ENCODE data around the gene MAPK13.
"Not testable (repeated sequence)": the region's sequence is repeated elsewhere in the genome, so short reads cannot be mapped to it uniquely, and the experiment has no call there.

Gene MAPK13

GRCh38 chr6:36129941-36130666 lies at the start of gene MAPK13:
TSS of gene MAPK13 (plus strand) at chr6:36130513. CDS start at chr6:36130583, 70 bp downstream.
- DNase-seq (ENCODE audit: low read depth), result no peak

DNA sequence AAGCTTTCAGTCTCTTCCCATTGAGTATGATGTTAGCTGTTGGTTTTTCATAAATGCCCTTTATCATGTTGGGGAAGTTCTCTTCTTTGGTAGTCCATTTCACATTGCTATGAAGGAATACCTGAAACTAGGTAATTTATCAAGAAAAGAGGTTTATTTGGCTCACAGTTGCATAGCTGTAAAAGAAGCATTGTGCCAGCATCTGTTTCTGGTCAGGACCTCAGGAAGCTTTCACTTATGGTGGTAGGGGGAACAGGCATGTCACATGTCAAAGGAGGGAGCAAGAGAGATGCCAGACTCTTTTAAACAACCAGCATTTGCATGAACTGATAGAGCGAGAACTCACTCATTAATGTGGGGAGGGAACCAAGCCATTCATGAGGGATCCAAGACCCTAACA lies 48.0 kb upstream of the MAPK13 start:
- no peak for DNase-seq (ENCODE audit: low read depth)

- DNase-seq (ENCODE audit: low read depth), result no peak
Measured at GRCh38 chr6:36083446-36083845, 46.9 kb upstream of the MAPK13 start.

- not testable (repeated sequence) for DNase-seq (ENCODE audit: low read depth)
Measured at GRCh38 chr6:36088204-36088603, 42.1 kb upstream of the MAPK13 start.

GRCh38 chr6:36089048-36089447 lies 41.3 kb upstream of the MAPK13 start:
- DNase-seq (ENCODE audit: low read depth), result no peak

DNA sequence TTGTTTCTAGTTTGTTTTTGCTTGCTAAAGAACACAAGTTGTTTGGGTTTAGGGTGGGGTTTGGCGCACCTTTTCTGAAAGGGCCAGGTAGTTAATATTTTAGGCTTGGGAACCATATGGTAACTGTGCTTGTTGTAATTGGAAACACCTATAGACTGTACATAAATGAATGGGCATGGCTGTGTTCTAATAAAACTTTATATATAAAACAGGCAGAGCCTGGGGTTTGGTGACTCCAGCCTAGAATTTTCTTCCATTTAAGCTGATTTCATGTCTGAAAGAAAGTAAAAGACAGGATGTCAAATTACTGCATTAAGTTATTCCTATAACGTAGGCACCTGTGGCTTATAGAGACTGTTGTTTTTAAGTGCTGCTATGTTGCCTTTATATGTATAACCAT lies 36.1 kb upstream of the MAPK13 start:
- DNase-seq (ENCODE audit: low read depth), result no peak

DNA sequence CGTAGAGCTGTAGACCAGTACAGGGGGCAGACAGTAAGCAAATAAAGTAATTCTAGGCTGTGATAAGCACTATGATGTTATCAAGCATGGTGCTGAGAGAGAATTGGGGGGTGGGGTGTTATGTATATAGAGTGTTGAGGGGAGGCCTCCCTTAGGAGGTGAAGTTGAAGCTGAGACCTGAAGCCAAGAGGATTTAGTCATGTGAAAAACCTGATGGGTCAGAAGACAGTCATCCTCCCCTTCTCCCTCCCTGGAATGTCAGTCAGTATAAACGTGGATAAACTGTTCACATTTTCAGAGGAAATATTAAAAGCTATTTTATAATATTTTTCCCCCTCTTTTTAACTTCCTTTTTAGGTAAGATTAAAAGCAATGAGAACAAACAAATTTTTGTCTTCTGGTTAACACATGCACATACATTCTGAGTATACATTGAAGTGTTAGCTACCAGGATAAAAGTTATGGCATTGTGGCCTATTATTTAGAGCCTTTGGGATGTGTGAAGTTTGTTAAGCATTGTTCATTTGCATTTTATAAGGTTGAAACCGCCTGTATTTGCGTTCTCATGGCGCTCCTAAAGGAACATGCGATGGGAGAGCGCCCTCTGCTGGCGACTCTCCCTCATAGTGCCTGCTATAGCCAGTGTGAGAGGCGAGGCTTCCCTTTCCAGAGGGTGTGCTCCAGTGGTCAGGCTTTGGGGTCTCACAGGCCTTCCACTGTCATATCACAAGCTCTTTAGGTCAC lies 35.4 kb upstream of the MAPK13 start:
- DNase-seq (ENCODE audit: low read depth), result peak; percentile 75

- DNase-seq (ENCODE audit: low read depth), result no peak
Measured at GRCh38 chr6:36095497-36096391, 34.6 kb upstream of the MAPK13 start.

DNA sequence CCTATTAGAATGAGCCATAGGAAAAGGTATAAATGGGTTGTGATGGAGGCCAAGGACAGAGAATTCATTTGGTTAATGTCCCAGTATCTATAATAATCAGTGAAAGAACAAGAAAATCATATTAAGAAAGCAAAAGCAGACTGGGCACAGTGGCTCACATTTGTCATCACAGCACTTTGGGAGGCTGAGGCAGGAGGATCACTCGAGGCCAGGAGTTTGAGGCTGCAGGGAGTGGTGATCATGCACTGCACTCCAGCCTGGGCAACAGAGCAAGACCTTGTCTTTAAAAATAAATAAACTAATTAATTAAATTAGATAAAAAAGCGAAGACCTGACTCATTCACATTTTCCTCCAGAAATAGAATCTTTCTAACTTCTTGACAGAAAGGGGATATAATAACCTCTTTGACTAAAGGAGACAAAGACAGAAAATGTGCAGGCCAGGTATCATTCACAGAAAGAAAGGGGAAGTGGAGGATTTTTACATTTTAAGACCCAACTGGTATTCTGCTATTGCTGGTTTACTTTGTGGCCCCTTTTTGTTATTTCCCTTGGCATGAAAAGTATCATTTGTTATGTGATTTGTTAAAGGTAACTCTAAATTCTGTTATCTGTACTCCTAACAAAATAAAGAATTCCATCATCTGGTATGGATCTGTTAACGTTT lies 31.9 kb upstream of the MAPK13 start:
- no peak for DNase-seq (ENCODE audit: low read depth)

DNA sequence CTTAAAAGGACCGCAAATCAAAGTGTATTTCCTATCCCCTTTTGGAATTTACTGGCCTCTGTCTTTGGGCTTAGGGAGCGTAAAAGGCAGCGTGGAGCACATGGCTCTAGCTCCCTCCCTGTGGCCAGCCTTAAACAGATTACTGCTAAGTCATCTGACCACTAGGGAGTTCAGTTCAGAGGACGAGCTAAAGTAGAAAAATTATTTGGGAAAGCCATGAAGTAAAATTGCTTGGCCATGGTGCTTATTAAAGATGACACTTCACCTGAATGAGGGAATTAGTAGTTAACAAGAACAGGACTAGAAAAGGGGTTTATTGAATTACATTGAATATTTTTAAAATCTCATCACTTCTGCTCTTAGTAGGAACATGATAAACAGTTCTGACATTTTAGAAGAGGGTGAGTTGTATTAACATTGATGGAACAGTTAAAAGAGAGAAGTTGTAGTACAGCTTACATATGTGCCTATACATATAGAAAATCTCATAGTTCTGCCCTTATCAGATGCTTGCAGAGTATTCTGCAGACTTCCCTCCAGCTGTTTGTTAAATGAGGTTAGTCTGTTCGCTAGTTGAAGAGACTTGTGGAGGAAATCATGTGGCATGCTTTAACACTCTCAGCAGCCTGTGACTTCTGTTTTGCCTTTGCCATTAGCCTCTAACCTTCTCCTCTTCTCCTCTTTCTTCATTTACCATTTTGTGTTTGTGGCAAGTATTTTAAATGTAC lies 31.2 kb upstream of the MAPK13 start:
- DNase-seq (ENCODE audit: low read depth), result no peak

DNA sequence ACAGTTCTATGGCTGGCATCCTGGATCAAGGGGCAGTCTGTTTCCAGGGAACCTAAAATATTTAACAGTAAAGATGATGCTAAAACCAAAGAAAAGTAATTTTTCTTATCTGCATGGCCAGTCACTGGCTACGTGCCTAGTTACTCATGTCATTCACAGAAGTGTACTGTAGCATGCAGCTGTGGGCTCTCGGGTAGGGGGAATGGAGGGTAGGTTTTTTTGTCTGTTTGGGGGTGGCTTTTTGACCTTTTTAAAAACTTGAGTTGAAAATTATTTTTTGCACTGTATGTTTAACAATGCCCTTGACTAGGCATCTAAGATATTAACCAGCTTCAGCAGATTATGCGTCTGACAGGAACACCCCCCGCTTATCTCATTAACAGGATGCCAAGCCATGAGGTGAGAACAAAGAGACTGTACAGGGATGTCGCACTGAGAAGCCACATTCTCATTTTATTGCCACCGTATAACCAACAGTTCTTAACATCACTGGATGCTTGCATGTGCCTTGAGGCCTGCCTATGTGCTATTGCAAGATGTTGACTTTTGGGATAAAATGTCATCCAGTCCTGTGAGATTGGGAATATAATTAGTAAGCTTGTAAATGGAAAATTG lies 30.3 kb upstream of the MAPK13 start:
- no peak for DNase-seq (ENCODE audit: low read depth)

- no peak for DNase-seq (ENCODE audit: low read depth)
Measured at GRCh38 chr6:36101691-36102090, 28.6 kb upstream of the MAPK13 start.

DNA sequence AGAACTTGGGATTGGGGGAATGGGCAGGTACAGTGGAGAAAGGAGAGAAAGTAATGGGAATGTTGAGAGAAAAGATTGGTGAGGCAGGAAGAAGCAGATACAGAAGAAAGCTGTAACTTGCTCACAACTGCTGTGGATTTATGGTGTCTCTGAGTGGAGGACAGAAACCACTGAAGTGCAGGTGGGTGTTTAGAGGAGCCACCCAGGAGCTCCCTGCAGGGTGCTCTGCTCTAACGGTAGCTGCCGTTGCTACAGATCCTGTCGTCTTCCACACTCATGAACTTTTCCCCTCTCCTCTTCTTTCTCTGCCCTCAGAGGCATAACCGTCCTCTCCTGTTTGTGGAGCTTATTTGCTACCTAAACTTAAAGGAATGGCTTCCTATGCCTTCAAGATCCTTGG lies 27.5 kb upstream of the MAPK13 start:
- DNase-seq (ENCODE audit: low read depth), result no peak

DNA sequence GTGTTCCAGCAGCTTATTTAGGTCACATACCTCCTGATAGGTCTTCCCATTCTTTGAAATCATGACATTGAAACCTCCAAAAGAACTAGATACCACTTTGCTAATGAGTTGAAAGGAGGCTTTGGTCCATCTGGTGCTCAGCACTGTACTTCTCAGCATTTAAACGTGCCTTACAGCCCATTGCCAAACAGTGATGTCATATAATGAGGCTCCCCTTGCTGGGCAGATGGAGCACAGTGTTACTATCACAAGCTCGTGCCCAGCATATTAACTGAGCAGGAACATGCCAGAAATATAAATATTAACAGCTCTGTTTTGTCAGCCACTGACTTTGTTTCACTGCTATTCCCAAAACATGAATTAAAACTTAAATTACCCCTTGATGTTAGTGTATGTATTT lies 25.5 kb upstream of the MAPK13 start:
- no peak for DNase-seq (ENCODE audit: low read depth)

DNA sequence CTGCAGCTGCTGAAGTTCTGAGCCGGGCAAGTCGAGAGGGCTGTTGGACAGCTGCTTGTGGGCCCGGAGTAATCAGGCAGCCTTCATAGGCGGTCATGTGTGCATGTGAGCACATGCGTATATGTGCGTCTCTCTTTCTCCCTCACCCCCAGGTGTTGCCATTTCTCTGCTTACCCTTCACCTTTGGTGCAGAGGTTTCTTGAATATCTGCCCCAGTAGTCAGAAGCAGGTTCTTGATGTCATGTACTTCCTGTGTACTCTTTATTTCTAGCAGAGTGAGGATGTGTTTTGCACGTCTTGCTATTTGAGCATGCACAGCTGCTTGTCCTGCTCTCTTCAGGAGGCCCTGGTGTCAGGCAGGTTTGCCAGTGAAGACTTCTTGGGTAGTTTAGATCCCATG lies 21.2 kb upstream of the MAPK13 start:
- DNase-seq (ENCODE audit: low read depth), result no peak

DNA sequence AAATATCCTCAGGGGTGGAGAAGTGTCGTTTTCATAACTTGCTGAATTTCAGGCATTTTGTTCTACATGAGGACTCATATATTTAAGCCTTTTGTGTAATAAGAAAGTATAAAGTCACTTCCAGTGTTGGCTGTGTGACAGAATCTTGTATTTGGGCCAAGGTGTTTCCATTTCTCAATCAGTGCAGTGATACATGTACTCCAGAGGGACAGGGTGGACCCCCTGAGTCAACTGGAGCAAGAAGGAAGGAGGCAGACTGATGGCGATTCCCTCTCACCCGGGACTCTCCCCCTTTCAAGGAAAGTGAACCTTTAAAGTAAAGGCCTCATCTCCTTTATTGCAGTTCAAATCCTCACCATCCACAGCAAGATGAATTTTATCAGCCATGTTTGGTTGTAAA lies 20.3 kb upstream of the MAPK13 start:
- no peak for DNase-seq (ENCODE audit: low read depth)

- no peak for DNase-seq (ENCODE audit: low read depth)
Measured at GRCh38 chr6:36110863-36111262, 19.4 kb upstream of the MAPK13 start.

DNA sequence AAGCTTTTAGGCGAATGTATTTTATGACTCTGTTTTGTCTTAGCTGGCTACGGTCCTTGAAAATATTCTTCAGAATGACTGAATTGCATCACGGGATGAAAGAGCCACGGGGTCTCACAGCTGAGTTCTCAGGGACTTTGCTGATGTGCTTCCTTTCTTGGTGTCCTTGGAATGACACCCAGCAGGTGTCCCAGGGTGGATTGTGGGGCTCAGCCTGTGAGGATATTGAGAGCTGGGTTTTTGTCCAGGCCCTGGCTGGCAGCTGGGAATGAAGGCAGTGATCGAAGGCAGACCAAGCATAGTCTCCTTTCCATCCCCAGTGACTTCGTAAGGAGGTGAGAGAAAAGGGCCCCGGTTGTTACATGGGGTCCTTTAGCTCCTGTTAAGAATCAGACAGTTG lies 18.8 kb upstream of the MAPK13 start:
- DNase-seq (ENCODE audit: low read depth), result no peak

- no peak for DNase-seq (ENCODE audit: low read depth)
Measured at GRCh38 chr6:36113049-36113448, 17.3 kb upstream of the MAPK13 start.

- no peak for DNase-seq (ENCODE audit: low read depth)
Measured at GRCh38 chr6:36113703-36114102, 16.6 kb upstream of the MAPK13 start.

DNA sequence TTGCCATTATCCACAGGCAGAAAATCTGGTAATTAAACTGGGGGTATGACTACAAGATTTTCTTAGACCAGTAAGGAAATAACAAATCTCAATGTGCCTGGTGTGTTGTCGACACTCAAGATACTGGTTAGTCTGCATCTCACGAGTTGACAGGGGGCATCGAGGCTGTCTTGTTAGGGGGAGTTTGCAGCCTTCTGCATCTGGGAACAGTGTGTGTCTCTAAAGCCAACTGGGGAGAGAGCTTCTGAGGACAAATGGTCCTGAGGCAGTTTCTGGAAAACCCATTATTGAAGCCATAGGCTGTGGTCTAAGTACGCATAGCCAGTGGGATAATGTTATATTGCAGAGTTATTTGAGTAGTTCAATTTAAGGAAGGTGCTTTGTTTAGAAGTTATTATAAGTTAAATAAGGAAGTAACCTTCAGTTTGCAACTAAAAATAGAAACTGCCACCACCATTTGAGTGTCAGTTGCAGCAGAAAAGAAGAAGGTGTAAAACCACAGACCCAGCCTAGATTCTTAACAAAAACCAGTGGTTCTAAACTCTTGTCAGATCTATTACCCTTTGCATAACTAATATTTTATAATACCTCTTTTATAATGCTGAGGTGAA lies 15.4 kb upstream of the MAPK13 start:
- no peak for DNase-seq (ENCODE audit: low read depth)
